Subcutaneous adipose tissue (tissue), 4 donors: ENCODE measurements around the gene GRIA3. TPM values are rescaled to one million over a fixed set of nuclear protein-coding genes. Genes with fewer than 3 reads are reported as not detected.

Experiments
- total RNA-seq, 4 donors: library from RNA; depleted of rRNA; stranded (reverse); fragments of >200 nt; gene quantifications; one replicate each; pipeline ENCODE4 v1.1.0, GENCODE V29; 2016
- TF ChIP-seq, protein P1 (sequence below): fragments of 450-650 bp; IDR thresholded peaks from one replicate; pipeline ENCODE4 v1.5.1; 2016; ENCODE audit warnings: low read depth, mild to moderate bottlenecking, control low read depth, antibody characterized with exemption, moderate library complexity

The GRIA3 gene
- total RNA-seq, 4 donors from 2014 or later, result 0.19 to 1.9 (median 1.2) TPM

DNA sequence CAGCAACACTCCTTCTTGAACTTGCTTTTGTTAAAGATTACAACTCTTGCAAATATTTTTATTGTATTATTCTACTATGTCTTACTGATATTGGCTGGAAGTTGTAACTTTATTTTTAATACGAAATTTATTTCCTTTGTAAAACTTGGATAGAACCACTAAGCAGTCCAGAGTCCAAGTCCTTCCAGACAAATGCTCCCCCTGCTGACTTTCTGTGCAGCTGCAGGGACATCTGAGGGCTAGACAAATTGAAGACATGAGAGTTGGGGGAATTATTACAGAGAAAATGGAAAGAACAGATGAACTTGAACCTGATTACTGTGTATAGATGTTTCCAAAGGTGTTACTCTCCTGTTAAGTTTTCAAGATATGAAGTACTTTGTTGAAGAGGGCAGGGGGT, 238.8 kb downstream of the GRIA3 start:
- TF ChIP-seq, protein P1, sequence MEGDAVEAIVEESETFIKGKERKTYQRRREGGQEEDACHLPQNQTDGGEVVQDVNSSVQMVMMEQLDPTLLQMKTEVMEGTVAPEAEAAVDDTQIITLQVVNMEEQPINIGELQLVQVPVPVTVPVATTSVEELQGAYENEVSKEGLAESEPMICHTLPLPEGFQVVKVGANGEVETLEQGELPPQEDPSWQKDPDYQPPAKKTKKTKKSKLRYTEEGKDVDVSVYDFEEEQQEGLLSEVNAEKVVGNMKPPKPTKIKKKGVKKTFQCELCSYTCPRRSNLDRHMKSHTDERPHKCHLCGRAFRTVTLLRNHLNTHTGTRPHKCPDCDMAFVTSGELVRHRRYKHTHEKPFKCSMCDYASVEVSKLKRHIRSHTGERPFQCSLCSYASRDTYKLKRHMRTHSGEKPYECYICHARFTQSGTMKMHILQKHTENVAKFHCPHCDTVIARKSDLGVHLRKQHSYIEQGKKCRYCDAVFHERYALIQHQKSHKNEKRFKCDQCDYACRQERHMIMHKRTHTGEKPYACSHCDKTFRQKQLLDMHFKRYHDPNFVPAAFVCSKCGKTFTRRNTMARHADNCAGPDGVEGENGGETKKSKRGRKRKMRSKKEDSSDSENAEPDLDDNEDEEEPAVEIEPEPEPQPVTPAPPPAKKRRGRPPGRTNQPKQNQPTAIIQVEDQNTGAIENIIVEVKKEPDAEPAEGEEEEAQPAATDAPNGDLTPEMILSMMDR, result no peak

DNA sequence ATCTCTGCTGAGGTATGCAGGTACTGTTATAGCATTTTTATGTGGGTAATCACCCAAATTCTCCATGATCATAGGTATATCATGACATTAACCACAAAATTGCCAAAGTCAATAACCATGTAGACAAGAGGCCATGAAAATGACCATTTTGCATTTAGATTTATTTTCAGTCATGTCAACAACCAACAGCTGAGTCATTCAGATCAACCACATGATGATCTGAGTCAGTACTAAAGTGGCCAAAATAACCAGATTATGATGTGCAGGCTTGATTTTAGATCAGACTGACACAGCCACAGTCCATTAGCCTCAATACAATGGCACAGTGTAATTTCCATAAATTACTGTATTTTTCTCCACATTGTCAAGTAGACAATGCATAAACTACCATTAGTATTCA, 240.5 kb downstream of the GRIA3 start:
- TF ChIP-seq, protein P1, result no peak

DNA sequence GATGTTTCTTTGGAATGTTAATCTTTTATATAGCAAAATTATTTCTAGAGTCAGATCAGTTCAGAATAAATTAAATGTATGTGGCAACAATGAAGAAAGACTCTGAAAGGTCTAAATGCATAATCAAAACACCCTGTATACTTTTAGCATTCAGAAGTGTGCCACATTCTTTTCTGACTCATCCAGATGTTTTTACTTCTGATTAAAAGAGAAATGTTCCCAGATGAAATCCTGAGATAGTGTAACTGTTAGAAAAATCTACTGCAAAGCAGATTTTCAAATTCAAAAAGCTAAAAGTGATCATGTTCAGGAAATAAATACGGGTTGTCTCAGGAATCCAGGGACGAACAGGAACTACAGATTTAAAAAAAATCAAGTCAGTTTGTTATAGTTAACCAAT, 241.4 kb downstream of the GRIA3 start:
- TF ChIP-seq, protein P1, result no peak

DNA sequence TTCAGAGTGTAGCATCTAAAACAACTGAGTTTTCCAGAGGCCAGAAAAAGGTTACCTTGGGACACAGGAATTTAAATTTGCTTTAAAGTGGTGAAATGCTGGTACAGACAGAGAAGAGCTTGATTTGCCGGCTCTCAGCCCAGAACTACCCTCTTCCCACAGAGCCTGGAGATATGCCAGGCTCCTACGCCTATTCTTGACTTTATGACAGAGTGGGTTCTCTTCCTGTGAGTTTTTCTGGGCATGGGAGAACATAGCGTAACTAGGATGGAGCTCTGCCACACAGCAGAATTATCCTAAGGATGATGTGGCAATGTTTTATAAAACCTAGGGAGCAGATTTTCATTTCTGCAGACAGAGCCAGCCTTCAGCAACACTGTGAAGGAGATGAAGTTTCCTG, 241.8 kb downstream of the GRIA3 start:
- TF ChIP-seq, protein P1, result no peak

DNA sequence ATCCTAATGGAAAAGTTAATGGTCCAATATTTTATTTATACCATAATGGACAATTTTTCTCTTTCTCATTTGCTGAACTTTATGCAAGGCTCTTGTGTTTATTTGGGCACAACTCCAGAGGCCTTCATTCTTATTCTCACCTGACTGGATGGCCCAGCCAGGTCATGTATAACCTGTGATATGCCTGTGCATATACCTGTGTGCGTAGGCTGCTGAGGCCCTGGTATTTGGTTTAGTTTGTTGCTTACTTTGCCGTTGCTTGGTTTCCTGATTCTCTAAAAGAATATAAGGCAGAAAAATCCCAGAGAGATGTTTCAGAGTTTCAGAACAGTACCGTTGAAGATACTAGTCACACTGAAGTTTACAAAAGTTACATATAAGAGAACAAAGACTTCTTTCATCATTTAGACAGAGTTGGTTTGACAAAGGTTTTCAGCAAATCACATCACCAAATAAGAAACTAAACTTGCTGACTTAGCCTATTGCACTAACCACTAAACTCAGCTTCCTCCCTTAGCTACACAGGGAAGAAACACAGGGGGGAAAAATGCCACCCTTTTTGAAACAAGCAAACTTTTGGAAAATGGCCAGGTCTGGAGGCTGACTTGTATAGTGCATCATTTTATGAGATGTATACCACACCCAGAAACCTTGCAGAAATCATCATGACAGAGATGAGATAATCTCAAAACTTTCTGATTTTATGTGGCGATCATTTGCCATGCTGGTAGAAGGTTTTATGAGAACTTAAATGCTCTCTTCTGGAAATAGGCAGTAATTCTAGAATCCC, 248.5 kb downstream of the GRIA3 start:
- TF ChIP-seq, protein P1, result no peak

DNA sequence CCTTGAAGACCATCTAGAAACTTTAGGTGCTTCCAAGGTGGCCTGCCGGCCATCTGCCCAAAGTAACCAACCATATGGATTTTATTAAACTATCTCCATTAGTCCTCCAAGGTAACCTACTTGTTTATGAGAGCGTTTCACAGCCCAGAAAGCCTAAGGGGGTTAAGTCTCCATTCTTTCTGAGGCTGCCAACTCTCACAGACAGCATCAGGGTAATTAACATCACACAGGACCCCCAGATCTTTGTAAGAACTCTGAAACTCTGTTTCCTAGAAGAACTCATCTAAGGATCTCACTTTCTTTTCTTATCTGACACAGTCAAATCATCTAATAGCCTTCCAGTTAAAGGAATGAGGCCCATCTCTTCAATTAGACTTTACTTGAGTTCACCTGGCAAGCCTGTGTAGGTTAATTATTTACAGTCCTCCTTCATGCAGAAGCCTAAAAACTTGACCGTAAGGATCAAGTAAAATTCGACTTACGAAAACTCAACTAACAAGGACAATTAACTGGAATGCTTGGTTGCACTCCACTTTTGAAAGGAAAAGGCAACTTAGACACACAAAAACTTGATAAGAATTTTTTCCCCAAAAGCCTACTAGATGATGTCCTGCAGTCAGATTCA, 252.5 kb downstream of the GRIA3 start:
- TF ChIP-seq, protein P1, result no peak

DNA sequence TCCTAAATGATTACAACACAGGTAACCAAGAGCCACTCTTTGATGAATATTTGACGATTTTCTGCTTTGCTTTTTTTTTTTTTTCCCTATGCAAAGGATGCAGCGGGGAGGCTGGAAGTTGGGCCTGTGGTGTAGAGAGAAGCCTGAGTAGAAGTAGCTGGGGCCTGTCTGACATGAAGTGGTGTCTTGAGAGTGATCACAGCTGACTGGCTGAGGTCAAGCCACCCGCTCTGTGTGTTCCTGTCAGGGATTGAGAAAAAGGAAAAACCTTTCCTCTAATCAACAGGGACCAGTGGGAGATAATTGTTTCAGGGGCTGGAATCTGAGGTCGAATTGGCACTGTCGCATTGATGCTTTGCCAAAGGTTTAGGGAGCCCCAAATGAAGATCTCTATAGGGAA, 258.7 kb downstream of the GRIA3 start:
- TF ChIP-seq, protein P1, result no peak
